Measurements from ENCODE around the gene FN1.

DNA sequence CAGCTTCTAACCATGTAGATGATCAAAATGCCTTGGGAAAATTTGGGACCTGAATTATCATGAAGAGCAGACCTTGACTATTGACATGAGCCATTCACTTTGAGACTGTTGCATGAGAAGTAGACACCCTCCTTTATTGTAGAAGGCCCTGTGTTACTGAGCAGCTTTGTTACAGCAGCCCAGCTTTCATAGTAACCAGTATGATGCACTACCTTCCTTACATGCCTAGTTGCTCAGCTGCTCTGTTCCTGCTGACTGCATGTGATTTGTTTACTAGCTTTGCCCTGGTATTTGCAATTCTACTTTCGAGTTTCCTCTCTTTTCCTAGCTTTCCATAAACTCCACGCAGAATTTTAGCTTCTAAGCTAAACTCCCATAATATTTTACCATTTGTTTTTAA is 11.2 kb upstream of the FN1 start:
- TF ChIP-seq FOXK1 (CRISPR knock-in tag; IDR thresholded peaks at IDR 0.05), result no peak
- TF ChIP-seq, protein P1, sequence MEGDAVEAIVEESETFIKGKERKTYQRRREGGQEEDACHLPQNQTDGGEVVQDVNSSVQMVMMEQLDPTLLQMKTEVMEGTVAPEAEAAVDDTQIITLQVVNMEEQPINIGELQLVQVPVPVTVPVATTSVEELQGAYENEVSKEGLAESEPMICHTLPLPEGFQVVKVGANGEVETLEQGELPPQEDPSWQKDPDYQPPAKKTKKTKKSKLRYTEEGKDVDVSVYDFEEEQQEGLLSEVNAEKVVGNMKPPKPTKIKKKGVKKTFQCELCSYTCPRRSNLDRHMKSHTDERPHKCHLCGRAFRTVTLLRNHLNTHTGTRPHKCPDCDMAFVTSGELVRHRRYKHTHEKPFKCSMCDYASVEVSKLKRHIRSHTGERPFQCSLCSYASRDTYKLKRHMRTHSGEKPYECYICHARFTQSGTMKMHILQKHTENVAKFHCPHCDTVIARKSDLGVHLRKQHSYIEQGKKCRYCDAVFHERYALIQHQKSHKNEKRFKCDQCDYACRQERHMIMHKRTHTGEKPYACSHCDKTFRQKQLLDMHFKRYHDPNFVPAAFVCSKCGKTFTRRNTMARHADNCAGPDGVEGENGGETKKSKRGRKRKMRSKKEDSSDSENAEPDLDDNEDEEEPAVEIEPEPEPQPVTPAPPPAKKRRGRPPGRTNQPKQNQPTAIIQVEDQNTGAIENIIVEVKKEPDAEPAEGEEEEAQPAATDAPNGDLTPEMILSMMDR (IDR thresholded peaks at IDR 0.05), result no peak

Data from WTC11 (cell line).